Transverse colon (tissue), 3 donors: ENCODE measurements around the gene NSMF.

ENCODE experiments used
- CTCF ChIP-seq, 5 experiments: fragments of 200-600 bp in 3 of 5; fragments of 450-650 bp in 2 of 5; sonication (generic) in 3 of 5; IDR thresholded peaks; 1 replicate in 2 of 5; 2 replicates in 3 of 5; pipeline ENCODE4 v1.5.1; 2016 to 2017; ENCODE audit warnings: antibody characterized with exemption in 5 of 5, inconsistent platforms in 3 of 5, mild to moderate bottlenecking in 2 of 5, moderate library complexity in 1 of 5
- EP300 ChIP-seq: sonication (generic); formaldehyde crosslinking; IDR thresholded peaks from one replicate; pipeline ENCODE4 v1.6.1; 2017; ENCODE audit warnings: antibody characterized with exemption, low read depth

- TF ChIP-seq CTCF (IDR thresholded peaks at IDR 0.05) (no peak), EP300 (no peak)
Measured at GRCh38 chr9:137487454-137488326, 28.6 kb upstream of the NSMF start.
